HepG2 (cell line): ENCODE results near the gene ENTREP3. TPM values are rescaled to one million over a fixed set of nuclear protein-coding genes. Genes with fewer than 3 reads are reported as not detected.
A peak's percentile ranks its signal among the peaks of the same experiment; 100 is the strongest.

ENCODE experiments used
- FOXC1 ChIP-seq: sonication (generic); formaldehyde crosslinking; IDR thresholded peaks from 2 replicates; pipeline ENCODE4 v1.8.0; 2022; ENCODE audit warnings: mild to moderate bottlenecking, missing genetic modification reagents, borderline replicate concordance
- KMT2B ChIP-seq: IDR thresholded peaks from 2 replicates; pipeline ENCODE4 v1.6.1; 2016; ENCODE audit warnings: missing genetic modification reagents, missing compliant biosample characterization
- LCORL ChIP-seq, 2 experiments: fragments of 450-650 bp in 1 of 2; sonication (generic) in 1 of 2; formaldehyde crosslinking in 1 of 2; IDR thresholded peaks; 2 replicates each; pipeline versions ENCODE4 v1.5.0 to v1.6.1; 2017 to 2020; ENCODE audit warnings: antibody characterized with exemption in 1 of 2, missing genetic modification reagents in 1 of 2
- MEF2D ChIP-seq: sonication (generic); formaldehyde crosslinking; IDR thresholded peaks from 2 replicates; pipeline ENCODE4 v1.5.1; 2020; ENCODE audit warnings: mild to moderate bottlenecking, missing genetic modification reagents
- SIX1 ChIP-seq: sonication (generic); formaldehyde crosslinking; IDR thresholded peaks from 2 replicates; pipeline ENCODE4 v1.4.0; 2020; ENCODE audit warnings: missing genetic modification reagents, borderline replicate concordance
- SP4 ChIP-seq: sonication (generic); formaldehyde crosslinking; IDR thresholded peaks from 2 replicates; pipeline ENCODE4 v1.8.1; 2023; ENCODE audit warnings: mild to moderate bottlenecking, missing genetic modification reagents
- ZNF543 ChIP-seq: sonication (generic); formaldehyde crosslinking; IDR thresholded peaks from 2 replicates; pipeline ENCODE4 v1.4.0; 2020; ENCODE audit warnings: mild to moderate bottlenecking, missing genetic modification reagents
- polyA plus RNA-seq, 8 experiments: library from polyadenylated mRNA; depleted of rRNA in 3 of 8; stranded (reverse) in 7 of 8; unstranded in 1 of 8; fragments of >200 nt; fragmentation: Illumina TruSeq in 4 of 8; extraction: Trizol in 4 of 8; gene quantifications; 2 replicates each; pipeline versions ENCODE4 v1.2.1 to v1.2.3, GENCODE V29; 2011 to 2016; ENCODE audit warnings: low read depth in 4 of 8, missing spikeins in 1 of 8, mixed read lengths in 1 of 8; ENCODE audit not compliant: insufficient read depth in 1 of 8
- total RNA-seq, 5 experiments: library from RNA; depleted of rRNA; stranded (reverse); fragments of >200 nt; fragmentation: Illumina TruSeq; extraction: Trizol; gene quantifications; 2 replicates each; pipeline ENCODE4 v1.2.3, GENCODE V29; 2016; ENCODE audit warnings: low read depth in 1 of 5
- TF ChIP-seq, protein P1 (sequence below): sonication (generic); formaldehyde crosslinking; IDR thresholded peaks from 2 replicates; pipeline ENCODE4 v1.5.1; 2020; ENCODE audit warnings: missing genetic modification reagents, mild to moderate bottlenecking, borderline replicate concordance
- TF ChIP-seq, protein P2 (sequence below): sonication (generic); formaldehyde crosslinking; IDR thresholded peaks from 2 replicates; pipeline ENCODE4 v1.4.0; 2020; ENCODE audit warnings: mild to moderate bottlenecking, missing genetic modification reagents
- TF ChIP-seq, protein P3 (sequence below): sonication (generic); formaldehyde crosslinking; IDR thresholded peaks from 2 replicates; pipeline ENCODE4 v1.5.0; 2020; ENCODE audit warnings: missing genetic modification reagents
- TF ChIP-seq, protein P4 (sequence below): IDR thresholded peaks from 2 replicates; pipeline ENCODE4 v1.6.1; 2016
- TF ChIP-seq, protein P5 (sequence below): sonication (generic); formaldehyde crosslinking; IDR thresholded peaks from 2 replicates; pipeline ENCODE4 v1.4.0; 2020; ENCODE audit warnings: missing genetic modification reagents, borderline replicate concordance

ENTREP3 gene
- total and polyA plus RNA-seq, 2 of the 13 experiments (the other 11 are each of a cell fraction or from before 2014, with no cell fraction given) = 4.1 to 9.9 TPM

DNA sequence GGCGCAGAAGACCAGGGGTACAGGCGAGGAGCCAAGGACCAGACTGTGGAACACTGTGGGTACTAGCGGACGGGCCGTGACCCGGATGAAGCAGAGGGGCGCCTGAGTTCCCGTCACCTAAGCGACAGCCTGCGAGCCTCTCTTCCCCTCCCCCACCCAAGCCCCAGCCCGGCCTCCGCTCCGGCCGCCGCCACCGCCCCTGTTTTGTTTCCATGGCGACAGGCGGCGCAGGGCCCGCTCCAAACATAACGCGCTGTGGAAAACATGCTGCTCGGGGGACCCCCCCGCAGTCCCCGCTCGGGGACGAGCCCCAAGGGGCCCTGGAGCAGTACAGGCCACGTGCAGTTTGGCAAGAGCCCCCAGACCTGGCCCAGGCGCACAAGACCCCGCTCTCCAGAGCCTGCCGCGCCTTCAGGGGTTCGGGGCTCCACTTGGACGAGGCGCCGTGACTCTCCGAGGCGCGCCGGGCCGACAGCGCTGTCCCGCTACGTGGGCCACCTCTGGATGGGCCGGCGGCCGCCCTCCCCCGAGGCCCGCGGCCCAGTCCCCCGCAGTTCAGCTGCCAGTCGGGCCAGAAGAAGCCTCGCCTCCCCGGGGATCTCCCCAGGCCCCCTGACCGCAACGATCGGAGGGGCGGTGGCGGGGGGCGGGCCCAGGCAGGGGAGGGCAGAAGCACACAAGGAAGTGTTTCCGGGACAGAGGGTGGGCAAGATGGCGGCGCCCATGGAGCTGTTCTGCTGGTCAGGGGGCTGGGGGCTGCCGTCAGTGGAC is 46.6 kb downstream of the ENTREP3 start, which contains the start of gene MTX1 (continued):
- TF ChIP-seq, protein P1, sequence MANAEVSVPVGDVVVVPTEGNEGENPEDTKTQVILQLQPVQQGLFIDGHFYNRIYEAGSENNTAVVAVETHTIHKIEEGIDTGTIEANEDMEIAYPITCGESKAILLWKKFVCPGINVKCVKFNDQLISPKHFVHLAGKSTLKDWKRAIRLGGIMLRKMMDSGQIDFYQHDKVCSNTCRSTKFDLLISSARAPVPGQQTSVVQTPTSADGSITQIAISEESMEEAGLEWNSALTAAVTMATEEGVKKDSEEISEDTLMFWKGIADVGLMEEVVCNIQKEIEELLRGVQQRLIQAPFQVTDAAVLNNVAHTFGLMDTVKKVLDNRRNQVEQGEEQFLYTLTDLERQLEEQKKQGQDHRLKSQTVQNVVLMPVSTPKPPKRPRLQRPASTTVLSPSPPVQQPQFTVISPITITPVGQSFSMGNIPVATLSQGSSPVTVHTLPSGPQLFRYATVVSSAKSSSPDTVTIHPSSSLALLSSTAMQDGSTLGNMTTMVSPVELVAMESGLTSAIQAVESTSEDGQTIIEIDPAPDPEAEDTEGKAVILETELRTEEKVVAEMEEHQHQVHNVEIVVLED (CRISPR knock-in tag) = peak; percentile 62
- no peak for TF ChIP-seq KMT2B (CRISPR knock-in tag)
- TF ChIP-seq, protein P2, sequence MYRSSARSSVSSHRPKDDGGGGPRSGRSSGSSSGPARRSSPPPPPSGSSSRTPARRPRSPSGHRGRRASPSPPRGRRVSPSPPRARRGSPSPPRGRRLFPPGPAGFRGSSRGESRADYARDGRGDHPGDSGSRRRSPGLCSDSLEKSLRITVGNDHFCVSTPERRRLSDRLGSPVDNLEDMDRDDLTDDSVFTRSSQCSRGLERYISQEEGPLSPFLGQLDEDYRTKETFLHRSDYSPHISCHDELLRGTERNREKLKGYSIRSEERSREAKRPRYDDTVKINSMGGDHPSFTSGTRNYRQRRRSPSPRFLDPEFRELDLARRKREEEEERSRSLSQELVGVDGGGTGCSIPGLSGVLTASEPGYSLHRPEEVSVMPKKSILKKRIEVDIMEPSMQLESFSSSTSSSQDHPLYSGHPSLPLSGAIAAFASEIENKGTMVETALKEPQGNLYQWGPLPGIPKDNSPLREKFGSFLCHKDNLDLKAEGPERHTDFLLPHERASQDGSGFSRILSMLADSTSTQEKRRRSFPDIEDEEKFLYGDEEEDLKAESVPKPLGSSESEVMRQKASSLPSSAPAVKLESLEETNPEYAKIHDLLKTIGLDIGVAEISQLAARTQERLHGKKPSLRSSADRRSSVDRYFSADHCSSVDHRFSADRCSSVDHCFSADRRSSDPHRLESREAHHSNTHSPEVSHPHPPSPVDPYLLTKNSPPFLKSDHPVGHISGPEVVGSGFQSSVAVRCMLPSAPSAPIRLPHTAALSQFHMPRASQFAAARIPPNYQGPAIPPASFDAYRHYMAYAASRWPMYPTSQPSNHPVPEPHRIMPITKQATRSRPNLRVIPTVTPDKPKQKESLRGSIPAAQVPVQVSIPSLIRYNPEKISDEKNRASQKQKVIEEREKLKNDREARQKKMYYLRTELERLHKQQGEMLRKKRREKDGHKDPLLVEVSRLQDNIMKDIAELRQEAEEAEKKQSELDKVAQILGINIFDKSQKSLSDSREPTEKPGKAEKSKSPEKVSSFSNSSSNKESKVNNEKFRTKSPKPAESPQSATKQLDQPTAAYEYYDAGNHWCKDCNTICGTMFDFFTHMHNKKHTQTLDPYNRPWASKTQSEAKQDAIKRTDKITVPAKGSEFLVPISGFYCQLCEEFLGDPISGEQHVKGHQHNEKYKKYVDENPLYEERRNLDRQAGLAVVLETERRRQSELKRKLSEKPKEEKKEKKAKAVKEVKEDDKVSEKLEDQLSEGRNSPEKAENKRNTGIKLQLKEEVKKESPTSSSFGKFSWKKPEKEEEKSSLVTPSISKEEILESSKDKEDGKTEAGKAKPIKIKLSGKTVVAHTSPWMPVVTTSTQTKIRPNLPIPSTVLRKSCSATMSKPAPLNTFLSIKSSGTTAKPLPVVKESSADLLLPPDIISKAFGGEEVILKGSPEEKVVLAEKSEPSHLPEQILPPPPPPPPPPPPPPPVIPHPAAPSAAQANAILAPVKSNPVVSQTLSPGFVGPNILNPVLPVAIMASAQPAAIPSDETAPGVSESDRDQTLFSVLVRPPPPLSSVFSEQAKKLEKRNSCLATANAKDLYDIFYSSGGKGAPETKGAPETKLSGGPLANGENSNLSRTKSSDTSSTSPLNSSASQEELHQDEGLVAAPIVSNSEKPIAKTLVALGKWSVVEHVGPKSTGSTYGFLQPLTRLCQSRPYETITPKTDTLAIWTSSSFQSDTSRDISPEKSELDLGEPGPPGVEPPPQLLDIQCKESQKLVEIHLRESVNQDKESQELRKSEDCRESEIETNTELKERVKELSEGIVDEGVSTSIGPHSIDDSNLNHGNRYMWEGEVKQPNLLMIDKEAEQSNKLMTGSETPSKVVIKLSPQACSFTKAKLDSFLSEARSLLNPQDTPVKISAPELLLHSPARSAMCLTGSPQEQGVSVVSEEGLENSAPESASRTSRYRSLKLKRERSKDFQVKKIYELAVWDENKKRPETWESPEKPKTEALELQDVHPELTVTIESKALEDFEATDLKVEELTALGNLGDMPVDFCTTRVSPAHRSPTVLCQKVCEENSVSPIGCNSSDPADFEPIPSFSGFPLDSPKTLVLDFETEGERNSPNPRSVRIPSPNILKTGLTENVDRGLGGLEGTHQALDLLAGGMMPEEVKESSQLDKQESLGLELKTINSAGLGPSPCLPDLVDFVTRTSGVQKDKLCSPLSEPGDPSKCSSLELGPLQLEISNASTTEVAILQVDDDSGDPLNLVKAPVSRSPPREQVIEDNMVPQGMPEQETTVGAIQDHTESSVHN = no peak
- no peak for TF ChIP-seq LCORL (IDR thresholded peaks at IDR 0.05)
- TF ChIP-seq LCORL (CRISPR knock-in tag; IDR thresholded peaks at IDR 0.05) = no peak
- TF ChIP-seq, protein P3, sequence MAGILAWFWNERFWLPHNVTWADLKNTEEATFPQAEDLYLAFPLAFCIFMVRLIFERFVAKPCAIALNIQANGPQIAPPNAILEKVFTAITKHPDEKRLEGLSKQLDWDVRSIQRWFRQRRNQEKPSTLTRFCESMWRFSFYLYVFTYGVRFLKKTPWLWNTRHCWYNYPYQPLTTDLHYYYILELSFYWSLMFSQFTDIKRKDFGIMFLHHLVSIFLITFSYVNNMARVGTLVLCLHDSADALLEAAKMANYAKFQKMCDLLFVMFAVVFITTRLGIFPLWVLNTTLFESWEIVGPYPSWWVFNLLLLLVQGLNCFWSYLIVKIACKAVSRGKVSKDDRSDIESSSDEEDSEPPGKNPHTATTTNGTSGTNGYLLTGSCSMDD (CRISPR knock-in tag) = no peak
- TF ChIP-seq SIX1 (CRISPR knock-in tag) = no peak
- TF ChIP-seq MEF2D = no peak
- TF ChIP-seq ZNF543 (CRISPR knock-in tag) = no peak
- TF ChIP-seq, protein P4, sequence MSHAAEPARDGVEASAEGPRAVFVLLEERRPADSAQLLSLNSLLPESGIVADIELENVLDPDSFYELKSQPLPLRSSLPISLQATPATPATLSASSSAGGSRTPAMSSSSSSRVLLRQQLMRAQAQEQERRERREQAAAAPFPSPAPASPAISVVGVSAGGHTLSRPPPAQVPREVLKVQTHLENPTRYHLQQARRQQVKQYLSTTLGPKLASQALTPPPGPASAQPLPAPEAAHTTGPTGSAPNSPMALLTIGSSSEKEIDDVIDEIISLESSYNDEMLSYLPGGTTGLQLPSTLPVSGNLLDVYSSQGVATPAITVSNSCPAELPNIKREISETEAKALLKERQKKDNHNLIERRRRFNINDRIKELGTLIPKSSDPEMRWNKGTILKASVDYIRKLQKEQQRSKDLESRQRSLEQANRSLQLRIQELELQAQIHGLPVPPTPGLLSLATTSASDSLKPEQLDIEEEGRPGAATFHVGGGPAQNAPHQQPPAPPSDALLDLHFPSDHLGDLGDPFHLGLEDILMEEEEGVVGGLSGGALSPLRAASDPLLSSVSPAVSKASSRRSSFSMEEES (CRISPR knock-in tag) = no peak
- TF ChIP-seq, protein P5, sequence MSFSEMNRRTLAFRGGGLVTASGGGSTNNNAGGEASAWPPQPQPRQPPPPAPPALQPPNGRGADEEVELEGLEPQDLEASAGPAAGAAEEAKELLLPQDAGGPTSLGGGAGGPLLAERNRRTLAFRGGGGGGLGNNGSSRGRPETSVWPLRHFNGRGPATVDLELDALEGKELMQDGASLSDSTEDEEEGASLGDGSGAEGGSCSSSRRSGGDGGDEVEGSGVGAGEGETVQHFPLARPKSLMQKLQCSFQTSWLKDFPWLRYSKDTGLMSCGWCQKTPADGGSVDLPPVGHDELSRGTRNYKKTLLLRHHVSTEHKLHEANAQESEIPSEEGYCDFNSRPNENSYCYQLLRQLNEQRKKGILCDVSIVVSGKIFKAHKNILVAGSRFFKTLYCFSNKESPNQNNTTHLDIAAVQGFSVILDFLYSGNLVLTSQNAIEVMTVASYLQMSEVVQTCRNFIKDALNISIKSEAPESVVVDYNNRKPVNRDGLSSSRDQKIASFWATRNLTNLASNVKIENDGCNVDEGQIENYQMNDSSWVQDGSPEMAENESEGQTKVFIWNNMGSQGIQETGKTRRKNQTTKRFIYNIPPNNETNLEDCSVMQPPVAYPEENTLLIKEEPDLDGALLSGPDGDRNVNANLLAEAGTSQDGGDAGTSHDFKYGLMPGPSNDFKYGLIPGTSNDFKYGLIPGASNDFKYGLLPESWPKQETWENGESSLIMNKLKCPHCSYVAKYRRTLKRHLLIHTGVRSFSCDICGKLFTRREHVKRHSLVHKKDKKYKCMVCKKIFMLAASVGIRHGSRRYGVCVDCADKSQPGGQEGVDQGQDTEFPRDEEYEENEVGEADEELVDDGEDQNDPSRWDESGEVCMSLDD (CRISPR knock-in tag) = 0 out of 2 replicates have a peak, but pooled peaks have one; percentile 50
- peak; percentile 44; the same call in 1 of the 2 replicates for TF ChIP-seq SP4 (CRISPR knock-in tag)
- no peak for TF ChIP-seq FOXC1
